ENCODE results near the gene EZR.

The EZR gene

DNA sequence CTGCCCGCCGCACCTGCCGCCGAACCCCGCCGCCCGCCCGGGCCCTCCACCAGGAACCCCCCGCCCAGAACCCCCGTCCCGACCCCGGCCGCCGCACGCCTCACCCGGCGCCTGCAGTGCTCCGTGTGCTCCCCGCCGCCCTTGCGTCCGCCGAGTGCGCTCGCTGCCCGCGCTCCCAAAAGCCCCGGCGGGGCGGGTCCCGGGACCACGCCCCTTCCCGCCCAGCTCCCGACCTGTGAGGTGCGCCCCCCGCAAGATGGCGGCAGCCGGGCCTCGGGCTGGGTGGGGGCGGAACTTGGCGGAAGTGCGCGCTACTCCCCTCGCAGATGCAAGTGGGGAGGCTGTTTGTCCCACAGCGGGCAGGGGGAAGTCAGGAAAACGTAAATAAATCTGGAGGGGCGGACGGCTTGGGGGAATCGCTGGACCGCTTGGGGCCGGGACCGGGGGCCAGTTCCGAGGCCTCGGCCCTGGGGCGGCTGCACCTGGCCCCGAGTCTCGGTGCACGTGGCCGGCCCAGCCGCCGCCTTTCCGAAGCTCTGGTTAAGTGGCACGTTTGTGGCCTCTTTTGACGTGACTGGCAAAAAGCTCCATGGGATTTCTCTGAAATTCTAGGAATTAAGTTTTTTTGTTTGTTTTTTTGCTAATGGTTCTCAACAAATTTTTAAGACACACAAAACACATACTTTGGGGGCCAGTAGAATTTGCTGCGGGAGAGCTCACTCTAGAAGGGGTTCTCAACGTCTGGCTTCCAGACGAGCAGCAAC is at the start of gene EZR:
Gene EZR (minus strand): TSS at position 156 of the 764 bp plus-strand sequence. CDS start 1,275 bp downstream, outside the sequence.
- no peak for DNase-seq (ENCODE audit: low read depth)

DNA sequence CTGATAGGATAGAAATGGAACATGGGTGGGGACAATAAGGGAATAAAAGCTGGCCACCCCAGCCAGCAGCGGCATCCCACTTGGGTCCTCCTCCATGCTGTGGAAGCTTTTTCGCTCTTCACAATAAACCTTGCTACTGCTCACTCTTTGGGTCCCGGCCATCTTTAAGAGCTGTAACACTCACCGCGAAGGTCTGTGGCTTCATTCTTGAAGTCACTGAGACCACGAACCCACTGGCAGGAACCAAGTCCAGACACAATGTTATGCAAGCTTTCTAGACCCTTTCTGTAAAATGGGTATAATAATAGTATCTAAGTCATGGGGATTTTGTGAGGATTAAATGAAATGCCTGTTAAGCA is 48.9 kb upstream of the EZR start:
- DNase-seq (ENCODE audit: low read depth) = no peak

DNA sequence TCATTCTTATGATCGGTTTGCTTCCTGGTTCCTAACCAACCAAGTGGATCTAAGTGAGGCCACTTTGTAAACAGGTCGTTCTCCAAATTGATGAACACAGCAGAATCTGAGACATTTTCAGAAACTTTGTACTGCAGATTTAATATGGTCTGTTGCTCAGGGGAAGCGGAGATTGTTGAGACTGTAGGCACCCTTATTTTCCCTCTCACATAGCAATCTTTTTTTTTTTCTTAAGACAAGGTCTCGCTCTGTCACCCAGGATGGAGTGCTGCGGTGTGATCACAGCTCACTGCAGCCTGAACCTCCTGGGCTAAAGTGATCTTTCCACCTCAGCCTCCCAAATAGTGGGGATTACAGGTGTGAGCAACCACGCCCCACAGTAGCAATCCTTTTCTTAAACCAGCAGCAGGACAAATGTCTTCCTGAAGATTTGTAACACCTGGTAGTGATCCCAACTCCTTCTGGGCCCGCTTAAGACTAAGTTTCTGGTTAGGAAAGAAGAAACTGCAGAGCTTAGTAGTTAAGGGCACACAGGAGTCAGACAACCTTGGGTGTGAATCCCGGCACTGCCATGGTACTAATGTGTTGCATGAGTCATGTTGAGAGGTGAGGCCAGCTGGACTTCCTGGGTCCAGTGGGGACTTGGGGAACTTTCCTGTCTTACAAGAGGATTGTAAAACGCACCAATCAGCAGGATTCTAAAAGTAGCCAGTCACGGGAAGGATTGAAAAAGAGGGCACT is 48.4 kb upstream of the EZR start:
- no peak for DNase-seq (ENCODE audit: low read depth)

DNA sequence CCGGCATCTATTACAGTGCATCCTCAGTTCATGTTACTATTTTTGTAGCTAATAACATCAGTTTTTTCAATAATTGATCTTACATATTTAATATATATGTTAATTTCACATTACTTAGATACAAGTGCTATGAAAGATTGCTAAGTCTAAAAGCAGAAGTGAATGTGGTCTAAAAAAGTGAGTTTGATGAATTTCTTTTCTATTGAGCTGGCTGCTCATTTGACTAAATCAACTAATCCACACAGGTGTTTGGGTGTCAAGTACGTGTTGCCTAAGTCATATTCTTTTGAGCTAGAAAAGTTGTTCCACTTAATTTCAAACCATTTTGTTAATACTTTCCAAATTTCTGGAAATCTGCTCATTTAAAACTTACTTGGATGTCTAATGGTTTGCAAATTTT is 46.6 kb upstream of the EZR start:
- no peak for DNase-seq (ENCODE audit: low read depth)

DNA sequence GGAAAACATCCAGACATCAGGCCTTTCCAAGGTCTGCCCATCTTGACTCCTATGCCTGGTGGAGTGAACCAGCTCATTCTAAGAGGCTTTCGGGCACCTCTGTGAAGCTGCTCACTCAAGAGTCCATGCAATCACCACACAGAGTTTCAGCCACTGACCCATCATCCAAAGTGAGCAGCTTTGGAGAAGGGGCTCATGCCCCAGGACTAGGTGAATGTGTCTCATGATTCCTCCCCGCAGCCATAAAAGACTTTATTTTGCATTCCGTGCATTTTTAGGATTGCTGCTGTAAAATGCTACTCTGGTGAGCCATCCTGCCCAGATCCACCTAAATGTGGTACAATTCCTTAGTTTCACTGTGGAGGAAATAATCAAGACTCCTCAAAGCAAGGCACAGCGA is 44.5 kb upstream of the EZR start:
- DNase-seq (ENCODE audit: low read depth) = no peak

DNA sequence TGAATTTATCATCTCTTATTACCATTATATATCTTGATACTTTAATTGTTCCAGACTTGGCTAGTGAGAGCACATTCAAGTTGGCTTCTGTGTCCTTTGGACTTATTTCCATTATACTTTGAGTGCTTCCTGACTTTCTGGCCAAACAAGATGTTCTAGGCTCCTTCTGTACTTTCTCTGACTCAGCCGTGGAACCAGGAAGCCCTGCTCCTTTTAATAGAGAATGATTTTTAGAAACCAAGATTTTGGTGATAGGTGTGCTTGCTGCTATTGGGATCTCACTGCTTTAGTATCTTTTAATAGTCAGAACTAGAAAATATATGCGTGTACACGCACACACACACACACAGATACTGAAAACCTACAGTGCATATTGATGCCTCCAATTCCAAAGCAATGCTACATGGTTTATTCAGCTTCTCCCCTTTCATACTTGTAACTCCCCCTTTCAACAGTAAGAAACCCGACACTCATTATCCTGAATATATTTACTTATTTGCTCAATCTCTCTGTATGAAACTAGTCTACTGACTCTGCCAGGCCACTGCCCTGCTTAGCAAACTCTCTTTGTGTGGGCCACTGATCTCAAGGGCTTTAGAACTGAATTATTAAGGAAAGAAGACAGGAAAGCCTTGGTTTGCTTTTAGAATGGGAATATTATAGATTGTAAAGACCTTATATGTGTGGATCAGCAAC is 42.7 kb upstream of the EZR start:
- DNase-seq (ENCODE audit: low read depth) = no peak

DNA sequence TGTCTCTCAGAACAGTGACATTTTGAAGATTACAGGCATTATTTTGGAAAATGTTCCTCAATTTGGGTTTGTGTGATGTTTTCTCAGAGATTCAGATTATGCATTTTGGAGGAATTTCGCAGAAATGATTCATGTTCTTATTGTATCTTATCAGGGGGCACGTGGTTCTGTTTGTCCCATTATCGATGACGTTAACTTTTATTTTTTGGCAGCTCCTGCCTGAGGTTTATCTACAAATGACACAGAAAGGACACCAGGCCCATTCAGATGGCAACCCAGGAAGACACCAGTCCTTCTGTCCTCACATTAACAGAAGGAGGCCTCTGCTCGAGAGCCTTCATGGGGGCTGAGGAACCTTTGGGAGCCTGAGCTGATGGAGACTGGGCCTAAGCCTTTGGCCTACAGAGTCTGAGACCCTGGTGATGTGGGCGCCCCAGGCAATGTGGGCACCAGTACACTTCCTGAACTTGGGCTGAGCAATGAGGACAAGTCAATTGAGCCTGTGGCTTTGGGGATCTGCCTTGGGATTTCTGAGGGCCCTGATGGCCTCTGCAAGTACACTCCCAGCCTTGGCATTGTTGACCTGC is 41.2 kb upstream of the EZR start:
- DNase-seq (ENCODE audit: low read depth) = no peak

DNA sequence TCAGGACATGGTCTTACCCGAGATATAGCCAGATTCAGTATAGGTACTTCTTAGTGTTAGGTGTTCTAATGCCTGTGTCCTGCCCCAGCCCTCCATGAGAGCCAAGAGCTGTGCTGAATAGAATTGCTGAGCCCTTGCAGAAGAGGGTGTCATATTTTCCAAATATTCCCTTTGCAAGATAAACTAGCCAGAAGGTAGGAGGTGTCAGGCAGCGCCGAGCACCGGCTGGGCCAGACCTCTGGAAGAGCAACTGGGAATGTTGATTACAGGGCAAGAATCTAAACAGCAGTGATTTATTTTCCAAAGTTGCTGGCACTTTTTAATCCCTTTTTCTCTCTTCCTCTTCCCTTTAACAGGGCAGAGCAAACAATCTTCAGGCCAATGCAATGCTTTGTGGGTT is 37.1 kb upstream of the EZR start:
- no peak for DNase-seq (ENCODE audit: low read depth)

DNA sequence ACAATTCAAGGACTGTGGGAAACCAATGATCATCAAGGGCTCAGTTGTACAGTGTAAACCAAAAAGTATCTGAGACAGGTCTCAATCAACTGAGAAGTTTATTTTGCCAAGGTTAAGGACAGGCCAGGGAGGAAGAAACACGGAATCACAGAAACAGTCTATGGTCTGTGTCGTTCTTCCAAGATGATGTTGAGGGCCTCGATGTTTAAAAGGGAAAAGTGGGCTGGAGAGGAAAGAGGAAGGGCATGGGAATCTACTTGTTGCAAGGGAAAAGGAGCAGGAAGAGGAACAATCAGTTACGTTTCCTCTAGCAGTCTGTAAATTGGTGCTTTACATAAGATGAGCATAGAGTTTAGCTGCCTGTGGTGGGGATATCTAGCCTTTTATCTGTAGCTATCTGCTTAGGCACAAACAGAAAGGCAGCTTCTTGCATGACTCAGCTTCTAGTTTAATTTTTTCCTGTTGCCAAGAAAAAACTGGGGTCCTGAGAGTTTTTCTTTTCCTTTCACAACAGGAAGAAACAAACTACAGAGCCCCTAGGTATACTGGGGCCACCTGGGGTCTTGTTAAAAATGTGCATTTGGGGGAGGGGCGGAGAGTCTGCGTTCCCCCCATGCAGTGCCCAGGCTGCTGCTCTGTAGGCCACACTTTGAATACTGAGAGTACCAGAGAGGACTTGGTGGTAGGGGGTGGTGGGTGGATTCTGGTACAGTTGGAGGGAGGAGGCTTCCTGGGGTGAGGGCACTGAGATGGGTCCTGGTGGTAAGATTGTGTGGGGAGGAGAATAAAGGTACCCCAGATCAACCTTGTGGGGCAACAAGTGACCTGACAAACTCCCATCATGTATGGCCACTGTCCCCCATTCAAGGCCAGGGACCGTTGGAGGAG is 35.3 kb upstream of the EZR start:
- DNase-seq (ENCODE audit: low read depth) = no peak

DNA sequence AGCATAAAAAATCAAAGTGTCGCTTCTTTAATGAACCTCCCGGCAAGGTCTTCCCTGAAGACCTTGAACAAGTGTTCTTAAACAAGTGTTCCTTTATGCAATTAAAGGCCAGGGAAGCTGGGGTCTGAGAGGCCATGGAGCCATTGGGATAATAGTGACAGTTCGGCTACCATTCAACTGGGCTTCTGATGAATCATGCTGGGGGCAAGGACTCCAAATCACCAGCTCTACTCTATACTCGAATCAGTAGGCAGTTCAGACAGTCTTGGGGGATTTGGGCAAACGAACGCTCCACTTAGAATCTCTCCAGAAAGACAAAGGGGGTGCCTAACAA is 34.7 kb upstream of the EZR start:
- no peak for DNase-seq (ENCODE audit: low read depth)

DNA sequence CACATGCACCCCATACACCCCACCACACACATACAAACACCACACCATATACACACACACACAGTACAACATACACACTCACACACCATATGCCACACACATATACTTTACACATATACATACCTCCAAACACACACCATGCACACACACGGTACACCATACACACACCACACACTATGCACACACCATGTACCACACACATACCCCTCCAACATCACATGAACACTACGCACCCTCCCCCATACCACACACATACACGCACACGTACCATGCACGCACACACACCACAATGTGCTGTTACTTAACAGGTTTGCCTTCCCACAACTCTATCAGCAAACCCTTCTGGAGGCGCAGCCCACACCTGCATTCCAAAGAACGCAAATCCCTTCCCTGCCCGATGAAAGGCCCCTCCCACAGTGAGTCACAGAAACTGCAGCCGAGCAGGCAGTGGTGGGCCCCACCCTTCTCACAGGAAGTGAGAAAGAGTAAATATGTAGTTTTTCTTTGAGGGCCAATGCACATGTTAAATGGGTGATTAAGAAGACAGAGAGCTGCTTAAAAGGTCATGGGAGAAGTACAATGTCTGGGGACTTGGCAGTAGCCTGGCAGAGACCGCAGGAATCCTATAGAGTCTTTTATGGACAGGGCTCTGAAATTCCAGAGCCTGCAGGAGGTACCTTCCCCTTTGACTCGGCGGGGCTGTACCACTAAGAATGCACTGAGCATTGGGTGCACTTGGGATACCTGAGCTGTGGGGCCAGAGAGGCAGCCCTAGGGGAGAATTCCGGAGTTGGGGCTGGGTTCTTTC is 34.1 kb upstream of the EZR start:
- no peak for DNase-seq (ENCODE audit: low read depth)

DNA sequence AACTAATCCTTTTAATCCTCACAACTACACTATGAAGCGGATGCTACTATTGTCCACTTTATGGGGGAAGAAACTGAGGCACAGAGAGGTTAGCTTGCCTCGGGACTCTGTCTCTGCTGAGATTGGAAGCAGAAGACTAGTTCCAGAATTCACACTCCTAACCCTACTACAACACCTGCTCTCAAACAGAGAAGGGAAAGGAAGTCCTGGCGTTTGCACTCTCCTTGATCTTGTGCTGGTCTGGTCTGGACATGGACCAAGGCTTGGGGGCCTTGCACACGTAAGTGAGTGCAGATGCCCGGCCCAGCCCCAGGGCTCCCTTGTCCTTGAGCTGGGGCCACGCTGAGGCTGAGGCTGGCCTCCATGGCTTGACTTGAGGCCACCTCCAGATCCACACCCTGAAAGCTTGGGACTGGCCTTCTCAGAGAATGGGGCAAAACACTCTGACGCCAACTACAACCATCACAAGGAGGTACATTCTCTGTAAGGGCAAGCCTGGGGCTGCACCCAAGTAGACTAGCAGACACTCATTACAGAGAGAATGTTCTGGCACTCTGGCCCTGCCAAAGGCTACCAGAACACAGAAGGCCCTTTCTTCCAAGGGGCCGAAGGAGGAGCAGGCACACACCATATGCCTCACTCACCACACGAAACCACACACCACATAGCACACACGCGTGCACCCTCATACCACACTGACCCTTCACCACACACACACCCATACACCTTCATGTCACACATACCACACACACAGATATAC is 33.3 kb upstream of the EZR start:
- DNase-seq (ENCODE audit: low read depth) = no peak

DNA sequence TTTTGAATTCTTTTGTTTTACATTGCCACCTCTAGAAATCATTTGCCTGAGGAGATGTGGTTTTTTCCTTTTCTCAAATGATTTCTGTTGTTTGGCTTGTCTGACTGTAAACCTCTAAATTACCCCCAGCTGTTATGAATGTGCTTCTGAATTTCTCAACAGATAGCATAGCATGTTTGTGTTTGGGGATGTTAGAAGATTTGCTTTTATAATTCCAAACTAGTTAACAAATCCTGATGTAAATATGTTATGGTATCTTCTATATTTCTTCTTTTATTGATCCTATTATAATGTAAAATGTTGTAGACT is 31.6 kb upstream of the EZR start:
- DNase-seq (ENCODE audit: low read depth) = no peak

DNA sequence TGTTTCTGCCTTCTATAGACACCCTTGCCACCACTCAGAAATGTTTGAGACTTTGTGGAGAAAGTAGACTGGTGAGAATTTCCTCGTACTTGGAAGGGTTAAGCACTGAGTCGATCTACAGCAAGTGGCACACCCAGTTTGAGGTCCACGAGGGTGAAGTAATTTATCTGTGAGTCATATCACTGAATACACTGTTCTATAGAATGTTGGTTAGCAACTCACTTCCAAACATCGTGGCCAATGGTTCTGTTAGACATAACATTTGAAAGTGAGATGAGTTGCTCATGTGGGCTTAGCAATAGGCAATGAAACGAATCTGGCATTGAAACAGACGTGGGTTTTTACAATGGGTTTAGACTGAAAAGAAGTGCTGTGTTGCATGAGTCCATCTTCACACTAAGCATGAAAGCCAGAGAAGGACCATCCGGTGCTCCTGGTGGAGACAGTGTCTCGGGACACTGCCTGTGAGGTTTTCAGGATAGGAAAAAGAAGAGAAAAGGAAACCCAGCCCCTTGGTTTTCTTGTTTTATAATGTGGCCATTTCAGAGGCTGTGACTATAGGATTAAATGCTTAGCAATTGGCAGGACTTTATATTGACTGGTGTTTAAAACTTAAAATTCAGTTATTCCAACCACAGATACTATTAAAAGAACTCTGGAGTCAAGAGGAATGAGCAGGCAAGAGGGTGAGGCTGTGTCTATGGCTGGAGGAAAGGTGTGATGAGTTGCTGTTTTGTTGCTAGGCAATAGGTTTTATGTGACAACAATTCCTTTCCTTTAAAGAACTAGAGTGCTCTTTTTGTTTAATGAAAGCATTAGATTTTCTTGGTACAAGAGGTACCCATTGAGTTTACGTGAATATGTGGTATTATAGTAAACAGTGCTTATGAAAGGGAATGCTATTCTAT is 31.0 kb upstream of the EZR start:
- peak; percentile 75 for DNase-seq (ENCODE audit: low read depth)

DNA sequence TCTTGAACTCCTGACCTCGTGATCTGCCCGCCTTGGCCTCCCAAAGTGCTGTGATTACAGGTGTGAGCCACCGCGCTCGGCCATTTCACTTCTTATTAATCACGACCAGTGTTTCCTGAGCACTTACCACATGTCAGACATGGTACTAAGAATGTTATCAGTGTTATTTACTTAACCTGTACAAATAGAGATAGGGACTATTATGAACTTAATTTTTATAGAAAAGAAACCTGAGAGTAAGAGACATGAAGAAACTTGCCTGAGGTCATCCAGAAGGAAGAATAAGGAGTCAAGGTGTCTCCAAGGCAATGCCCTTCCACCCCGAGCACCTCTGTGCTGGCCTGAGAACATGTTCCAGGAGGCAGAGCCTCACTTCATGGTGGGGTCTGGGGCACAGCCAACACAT is 29.3 kb upstream of the EZR start:
- DNase-seq (ENCODE audit: low read depth) = no peak

DNA sequence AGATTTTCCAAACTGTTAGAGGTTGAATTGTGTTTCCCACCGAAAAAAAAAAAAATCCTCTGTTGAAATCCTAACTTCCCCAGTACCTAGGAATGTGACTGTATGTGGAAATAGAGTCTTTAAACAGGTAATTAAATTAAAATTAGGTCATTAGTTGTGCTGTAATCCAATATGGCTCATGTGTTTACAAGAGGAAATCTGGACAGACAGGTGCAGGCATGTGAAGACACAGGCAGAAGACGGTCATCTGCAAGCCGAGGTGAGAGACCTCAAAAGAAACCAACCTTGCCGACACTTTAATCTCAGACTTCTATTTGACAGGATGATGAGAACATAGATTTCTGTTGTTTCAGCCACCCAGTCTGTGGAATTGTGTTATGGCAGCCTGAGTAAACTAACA is 28.6 kb upstream of the EZR start:
- DNase-seq (ENCODE audit: low read depth) = no peak

DNA sequence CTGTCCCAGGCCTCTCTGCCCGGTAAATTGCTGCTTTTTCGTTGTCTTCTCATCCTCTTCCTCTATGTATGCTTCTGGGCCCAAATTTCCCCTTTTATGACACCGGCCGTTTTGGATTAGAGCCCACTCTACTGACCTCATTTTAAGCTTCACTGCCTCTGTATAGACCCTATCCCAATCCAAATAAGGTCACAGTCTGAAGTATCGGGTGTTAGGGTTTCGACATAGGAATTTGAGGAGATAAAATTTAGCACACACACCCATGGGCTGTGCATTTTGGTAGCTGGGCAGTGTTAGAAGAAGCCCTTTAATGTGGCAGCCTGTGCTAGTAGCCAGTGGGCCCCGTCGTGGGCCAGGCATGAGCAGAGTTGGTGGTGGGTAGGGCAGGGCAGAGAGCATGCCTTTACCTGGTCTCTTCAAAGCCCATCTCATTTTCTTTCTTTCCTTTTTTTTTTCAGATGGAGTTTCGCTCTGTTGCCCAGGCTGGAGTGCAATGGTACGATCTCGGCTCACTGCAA is 27.9 kb upstream of the EZR start:
- DNase-seq (ENCODE audit: low read depth) = no peak

DNA sequence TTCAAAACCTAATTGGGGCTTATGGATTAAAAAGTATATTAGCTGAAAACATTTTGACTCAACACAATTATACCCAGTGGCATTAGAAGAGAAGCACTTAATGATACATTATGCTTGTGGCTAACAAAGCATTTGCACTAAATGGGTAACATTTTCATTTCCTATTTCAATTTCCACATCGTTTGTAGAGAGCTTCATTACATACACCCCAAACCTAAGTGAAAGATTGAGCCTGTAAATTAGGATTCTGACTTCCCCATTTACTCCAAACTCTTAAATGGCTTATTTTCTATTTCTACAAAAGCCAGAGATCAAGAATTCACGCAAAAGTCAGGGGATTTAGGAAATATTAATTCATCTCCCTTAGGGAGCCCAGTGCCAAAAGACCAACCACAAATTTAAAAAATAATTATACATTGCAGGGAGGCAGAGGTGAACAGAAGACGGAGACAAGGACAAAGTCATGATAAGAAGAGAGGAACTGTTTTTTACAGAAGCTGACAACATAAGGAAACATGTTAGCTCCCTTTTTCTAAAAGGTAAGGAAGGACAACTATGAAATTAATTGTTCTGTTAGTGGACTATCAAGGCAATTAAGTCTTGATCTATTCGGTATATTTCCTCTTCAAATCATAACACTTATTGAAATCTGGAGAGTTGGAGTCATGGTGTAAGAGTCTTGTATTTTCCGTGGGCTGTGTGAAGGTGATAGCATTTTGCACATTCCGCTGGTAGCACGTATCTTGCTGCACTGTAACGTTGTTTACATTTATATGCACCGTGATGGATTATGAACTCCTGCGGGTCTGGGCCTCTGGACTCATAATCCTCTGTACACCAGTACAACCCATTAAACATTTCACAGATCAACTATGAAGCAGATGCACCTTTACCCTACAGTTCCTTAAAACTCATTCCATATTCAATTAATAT is 24.8 kb upstream of the EZR start:
- DNase-seq (ENCODE audit: low read depth) = no peak

Measured in stromal cell of bone marrow (primary cell).